Left colon (tissue), 2 donors: ENCODE measurements around the gene HACL1. TPM values are rescaled to one million over a fixed set of nuclear protein-coding genes. Genes with fewer than 3 reads are reported as not detected.
"Not testable (repeated sequence)": the region's sequence is repeated elsewhere in the genome, so short reads cannot be mapped to it uniquely, and the experiment has no call there.

Source experiments
- ATAC-seq: fragments of 200-7000 bp; cut with Tn5 transposase; one replicate; pipeline ENCODE4 v1.9.1; 2020; ENCODE audit warnings: mild to moderate bottlenecking, moderate library complexity
- DNase-seq, 2 donors: peaks; one replicate each; pipeline ENCODE4 v3.0.0-alpha.2; 2020
- intact Hi-C, 2 donors: fragments of 100-400 bp; cut with DNase I in 1 of 2; cut with micrococcal nuclease in 1 of 2; formaldehyde crosslinking; loops; one replicate each; pipeline versions ENCODE4 v1.11.2 to v1.14.0; 2022; cut with DNase I, micrococcal nuclease
- total RNA-seq, 2 donors: library from RNA; stranded (reverse); fragmentation: NEBNext Ultra II Directional; extraction: Animal tissue kit (Norgen Biotek cat#: 25700); gene quantifications; one replicate each; pipeline ENCODE4 v1.2.1, GENCODE V29; 2021
- donor health status: DM: no; HTN: no; CAD: no.
- donor health status: DM: yes; HTN: yes; CAD: no.

Gene HACL1
- total RNA-seq, 2 donors from 2014 or later = 12.8 to 16.5 TPM

DNA sequence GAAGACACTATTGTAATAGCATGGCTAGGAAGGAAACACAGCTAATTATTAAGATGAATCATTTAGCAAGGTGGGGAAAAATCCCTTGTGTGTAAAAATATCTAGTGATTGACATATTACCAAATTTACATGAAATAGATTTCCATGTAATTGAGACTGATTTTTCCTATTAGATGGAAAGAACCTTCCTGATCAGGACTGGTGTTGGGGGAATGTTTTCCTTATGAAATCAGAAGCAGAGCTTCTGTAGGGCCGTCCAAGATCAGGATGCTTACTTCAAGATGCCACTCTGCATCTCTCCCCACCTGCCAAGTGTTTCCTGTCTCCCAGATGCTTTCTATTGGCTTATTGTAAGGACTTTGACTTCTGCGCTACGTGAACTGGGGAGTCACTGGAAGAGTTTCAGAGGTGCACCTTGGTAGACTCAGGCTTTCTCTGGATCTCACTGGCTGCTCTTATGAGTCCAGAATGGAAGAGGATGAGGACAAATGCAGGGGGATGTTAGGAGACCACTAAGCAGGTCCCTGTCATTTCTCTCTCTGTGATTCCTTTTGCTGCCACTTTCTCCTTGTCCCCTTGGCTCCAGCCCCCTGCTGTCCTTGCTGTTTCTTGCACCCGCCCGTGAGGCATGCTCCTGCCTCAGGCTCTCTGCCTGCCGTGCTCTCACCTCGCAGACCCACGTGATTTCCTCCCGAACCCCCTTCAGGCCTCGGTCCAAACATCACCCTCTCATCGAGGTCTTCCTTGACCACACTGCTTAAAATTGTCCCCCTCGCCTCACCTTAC is 30.2 kb upstream of the HACL1 start:
- ATAC-seq (no peak), DNase-seq (no peak)
- intact Hi-C loops = loop anchor here in 1 of 2 donors (2.0 kb wide), 1 partner anchor 177 kb away; no protein-coding TSS in a partner anchor

DNA sequence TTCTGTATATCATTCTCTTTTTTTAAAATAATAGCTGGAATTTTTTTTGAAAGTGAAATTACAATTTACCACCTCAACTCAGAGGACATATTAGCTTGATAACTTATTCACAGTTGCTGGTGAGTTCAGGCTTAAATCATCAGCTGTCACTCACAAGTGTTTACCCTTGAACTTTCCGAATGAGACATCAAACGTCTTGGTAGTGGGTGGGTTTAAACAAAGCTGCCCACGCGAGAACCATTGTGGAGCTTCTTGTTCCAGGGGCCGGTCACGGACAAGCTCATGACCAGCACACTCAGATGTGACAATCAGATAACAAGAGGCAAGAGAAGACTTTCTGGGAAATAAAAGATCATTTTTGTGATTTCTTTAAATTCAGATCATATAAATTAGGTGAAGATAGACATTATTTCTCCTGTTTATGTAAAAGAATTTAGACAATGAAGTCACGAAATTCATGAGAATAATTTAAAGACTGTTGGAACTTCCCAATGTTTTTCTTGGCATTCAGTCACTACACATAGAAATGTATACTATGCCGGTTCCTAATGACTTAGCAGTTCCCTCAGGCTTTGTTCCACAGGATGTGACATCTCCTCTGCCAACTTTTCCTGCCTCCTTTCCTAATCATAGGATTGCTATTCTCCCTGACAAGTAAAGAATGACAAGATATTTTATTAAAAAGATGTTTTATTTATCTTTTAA is 29.4 kb upstream of the HACL1 start:
- ATAC-seq (peak; percentile 6), DNase-seq (no peak)
- intact Hi-C loops = loop anchor here in 1 of 2 donors (2.0 kb wide), 1 partner anchor 178 kb away; no protein-coding TSS in a partner anchor

- DNase-seq (peak; percentile 49 to 59), ATAC-seq (peak; percentile 99)
- intact Hi-C loops = loop anchor here in 1 of 2 donors (2.0 kb wide), 1 partner anchor 179 kb away; no protein-coding TSS in a partner anchor
Measured at GRCh38 chr3:15629860-15630597, 28.7 kb upstream of the HACL1 start.

DNA sequence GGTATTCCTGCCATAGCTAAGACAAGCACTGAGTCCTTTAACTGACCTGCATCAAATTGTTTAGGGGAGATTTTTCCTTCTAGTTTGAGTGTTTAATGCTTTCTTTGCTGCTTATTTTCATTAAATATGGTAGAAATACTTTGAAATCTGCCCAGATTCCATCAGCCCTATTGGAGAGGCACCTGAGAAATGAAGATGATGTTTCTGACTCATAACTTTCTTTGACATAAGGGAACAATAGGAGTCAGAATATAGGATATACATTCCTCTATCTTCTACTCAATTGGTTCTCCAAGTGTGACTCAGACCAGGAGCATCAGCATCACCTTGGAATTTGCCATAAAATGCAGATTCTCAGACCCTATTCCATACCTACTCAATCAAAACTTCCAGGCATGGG is 27.6 kb upstream of the HACL1 start:
- intact Hi-C loops = no loop called here
- ATAC-seq (no peak), DNase-seq (no peak)

GRCh38 chr3:15623535-15624440 is 22.4 kb upstream of the HACL1 start:
- intact Hi-C loops = no loop called here
- no peak for ATAC-seq
- DNase-seq = no peak

DNA sequence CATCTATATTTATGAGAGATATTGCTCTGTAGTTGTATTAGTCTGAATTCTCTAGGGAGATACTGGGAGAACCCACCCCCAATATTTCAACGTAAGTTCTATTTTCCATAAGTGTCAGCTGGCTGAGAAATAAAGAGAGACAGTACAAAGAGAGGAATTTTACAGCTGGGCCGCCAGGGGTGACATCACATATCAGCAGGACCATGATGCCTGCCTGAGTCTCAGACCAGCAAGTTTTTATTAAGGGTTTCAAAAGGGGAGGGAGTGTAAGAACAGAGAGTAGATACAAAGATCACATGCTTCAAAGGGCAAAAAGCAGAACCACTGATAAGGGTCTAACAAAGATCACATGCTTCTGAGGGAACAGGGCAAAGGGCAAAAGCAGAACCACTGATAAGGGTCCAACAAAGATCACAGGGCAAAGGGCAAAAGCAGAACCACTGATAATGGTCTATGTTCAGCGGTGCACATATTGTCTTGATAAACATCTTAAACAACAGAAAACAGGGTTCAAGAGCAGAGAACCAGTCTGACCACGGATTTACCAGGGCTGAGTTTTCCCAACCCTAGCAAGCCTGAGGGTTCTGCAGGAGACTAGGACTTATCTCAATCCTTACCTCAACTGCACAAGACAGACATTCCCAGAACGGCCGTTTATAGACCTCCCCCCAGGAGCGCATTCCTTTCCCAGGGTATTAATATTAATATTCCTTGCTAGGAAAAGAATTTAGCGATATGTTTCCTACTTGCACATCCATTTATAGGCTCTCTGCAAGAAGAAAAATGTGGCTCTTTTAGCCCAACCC is 18.5 kb upstream of the HACL1 start:
- intact Hi-C loops, DNase-seq: not testable (repeated sequence)

GRCh38 chr3:15616053-15616452 is 14.7 kb upstream of the HACL1 start:
- intact Hi-C loops = no loop called here
- no peak for DNase-seq
- ATAC-seq = no peak

More for the DNA sequence above, 18.5 kb upstream of the HACL1 start:
- ATAC-seq = not testable (repeated sequence)

GRCh38 chr3:15614958-15615357 is 13.6 kb upstream of the HACL1 start:
- intact Hi-C loops = no loop called here
- DNase-seq (no peak), ATAC-seq (no peak)

DNA sequence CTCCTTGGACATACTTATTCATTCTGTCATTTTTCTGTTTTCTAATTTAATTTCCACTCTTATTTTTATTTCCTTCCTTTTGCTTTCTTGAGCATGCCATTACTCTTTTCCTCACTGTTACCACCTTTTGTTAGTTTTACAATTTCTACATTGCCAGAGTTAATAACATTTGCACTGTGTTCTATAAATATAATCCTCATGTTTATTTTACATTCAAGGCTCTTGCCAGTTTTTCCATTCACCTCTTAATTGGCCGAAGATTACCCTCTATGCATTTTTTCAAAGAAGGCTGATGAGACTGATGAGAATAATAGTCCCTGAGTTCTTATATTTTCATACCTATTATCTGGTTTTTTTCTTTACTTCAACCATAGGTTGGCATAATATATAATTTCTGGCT is 10.6 kb upstream of the HACL1 start:
- intact Hi-C loops = no loop called here
- DNase-seq (no peak), ATAC-seq (peak; percentile 20)

GRCh38 chr3:15611018-15611417 is 9.6 kb upstream of the HACL1 start:
- DNase-seq = no peak
- ATAC-seq = peak; percentile 23
- intact Hi-C loops = no loop called here

DNA sequence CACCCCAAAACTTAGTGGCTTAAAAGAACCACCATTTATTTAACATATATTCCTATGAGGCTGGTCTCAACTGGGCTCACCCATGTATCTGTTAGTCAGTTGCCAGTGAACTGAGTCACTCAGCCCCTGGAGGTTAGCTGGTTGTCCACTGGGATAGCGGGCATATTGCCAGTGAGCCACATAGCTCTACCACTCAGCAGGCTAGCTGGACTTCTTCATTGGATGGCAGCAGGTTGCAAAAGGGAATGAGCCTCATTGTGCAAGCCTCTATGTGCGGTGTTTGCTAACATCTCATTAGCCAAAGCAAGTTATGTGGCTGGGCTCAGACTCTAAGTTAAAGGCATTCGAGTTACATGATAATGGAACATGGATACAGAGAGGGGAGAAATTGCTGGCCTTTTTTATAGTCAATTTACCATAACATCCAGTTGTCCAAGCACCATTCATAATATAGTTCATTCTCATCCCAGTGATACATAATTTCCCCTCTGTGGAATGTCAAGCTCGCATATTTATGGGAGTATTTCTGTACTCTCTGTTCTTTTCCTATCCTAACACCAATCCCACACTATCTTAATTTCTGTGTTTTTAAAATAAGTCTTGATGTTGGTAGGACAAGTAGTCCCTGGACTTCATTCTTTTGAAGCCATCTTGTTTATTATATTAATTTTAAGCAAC is 8.9 kb upstream of the HACL1 start:
- intact Hi-C loops = no loop called here
- DNase-seq (no peak), ATAC-seq (no peak)

DNA sequence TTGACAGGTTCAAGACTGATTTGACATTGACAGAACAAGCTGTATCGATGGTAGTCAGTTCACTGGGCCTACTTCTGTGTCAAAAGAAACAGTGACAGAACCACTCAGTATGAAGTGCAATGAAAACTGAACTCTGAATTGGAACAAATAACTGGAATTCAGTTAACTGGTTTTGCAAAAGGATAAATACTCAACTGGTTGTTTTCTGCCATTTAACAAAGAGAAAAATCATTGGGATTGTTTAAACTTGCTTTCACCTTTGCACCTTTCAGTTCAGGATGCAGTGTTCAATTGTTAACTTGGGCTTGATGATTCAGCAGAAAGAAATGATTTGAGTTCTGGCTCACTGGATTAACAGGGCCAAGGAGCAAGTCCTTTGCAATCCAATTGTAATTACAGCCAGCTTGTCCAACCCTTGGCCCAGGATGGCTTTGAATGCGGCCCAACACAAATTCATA is 5.1 kb upstream of the HACL1 start:
- DNase-seq = peak in 1 of 2 donors; percentile 43

DNA sequence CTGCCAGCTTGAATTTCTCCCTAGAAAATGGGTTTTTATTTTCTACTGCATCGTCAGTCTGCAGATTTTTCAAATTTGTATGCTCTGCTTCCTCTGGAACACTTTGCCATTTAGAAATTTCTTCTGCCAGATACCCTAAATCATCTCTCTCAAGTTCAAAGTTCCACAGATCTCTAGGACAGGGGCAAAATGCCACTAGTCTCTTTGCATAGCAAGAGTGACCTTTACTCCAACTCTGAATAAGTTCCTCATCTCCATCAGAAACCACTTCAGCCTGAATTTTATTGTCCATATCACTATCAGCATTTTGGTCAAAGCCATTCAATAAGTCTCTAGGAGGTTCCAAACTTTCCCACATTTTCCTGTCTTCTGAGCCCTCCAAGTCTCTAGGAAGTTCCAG is 3.2 kb upstream of the HACL1 start:
- DNase-seq, intact Hi-C loops: not testable (repeated sequence)

More for the DNA sequence above, 5.1 kb upstream of the HACL1 start:
- intact Hi-C loops = no loop called here
- ATAC-seq = peak; percentile 64

DNA sequence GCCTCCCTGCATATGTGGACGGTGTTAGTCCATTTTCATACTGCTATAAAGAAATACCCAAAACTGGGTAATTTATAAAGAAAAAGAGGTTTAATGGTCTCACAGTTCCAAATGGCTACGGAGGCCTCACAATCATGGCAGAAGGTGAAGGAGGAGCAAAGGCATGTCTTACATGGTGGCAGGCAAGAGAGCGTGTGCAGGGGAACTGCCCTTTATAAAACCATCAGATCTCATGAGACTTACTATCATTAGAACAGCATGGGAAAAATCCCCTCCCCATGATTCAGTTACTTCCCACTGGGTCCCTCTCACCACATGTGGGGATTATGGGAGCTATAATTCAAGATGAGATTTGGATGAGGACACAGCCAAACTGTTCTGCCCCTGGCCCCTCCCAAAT is 1.4 kb upstream of the HACL1 start:
- intact Hi-C loops, ATAC-seq, DNase-seq: not testable (repeated sequence)

More for the DNA sequence above, 3.2 kb upstream of the HACL1 start:
- ATAC-seq = not testable (repeated sequence)

- intact Hi-C loops = no loop called here
- ATAC-seq = peak; percentile 8
- no peak for DNase-seq
Measured at GRCh38 chr3:15602146-15602536, 772 bp upstream of the HACL1 start.

GRCh38 chr3:15601046-15601398 is 347 bp downstream of the HACL1 start:
- no peak for ATAC-seq
- no peak for DNase-seq
- intact Hi-C loops = no loop called here

DNA sequence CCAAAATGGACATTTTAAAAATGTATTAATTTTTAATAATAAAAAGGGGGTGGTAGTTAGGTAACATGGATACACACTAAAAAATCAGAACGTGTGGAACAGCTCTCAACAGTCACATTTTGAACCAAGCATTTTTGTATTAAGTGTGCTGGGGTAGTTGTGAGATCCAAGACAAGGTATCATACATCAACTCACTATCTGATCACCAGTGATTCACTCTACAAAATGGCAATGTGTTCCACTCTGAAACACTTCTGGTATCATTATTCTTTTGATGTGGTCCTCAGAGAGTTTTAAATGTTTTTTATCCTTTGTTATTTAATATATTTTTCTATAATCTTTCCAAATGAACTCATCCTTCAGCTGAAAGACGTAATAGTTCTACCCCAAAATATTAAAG is 5.4 kb downstream of the HACL1 start:
- intact Hi-C loops = no loop called here
- DNase-seq (no peak), ATAC-seq (no peak)
